ENCODE measurements around the gene TYR.
A peak's percentile ranks its signal among the peaks of the same experiment; 100 is the strongest.
"Not testable (repeated sequence)": the region's sequence is repeated elsewhere in the genome, so short reads cannot be mapped to it uniquely, and the experiment has no call there.

Gene TYR

GRCh38 chr11:89273220-89273619 lies 95.5 kb downstream of the TYR start:
- DNase-seq, result not testable (repeated sequence)

- no peak for DNase-seq
Observed at GRCh38 chr11:89275966-89276365, 98.3 kb downstream of the TYR start.

- no peak for DNase-seq
Observed at GRCh38 chr11:89279176-89279575, 101.5 kb downstream of the TYR start.

GRCh38 chr11:89281032-89281677 lies 103.5 kb downstream of the TYR start:
- DNase-seq, result not testable (repeated sequence)

GRCh38 chr11:89286601-89287000 lies 108.9 kb downstream of the TYR start:
- DNase-seq, result not testable (repeated sequence)

- not testable (repeated sequence) for DNase-seq
Observed at GRCh38 chr11:89288004-89288403, 110.3 kb downstream of the TYR start.

- peak; percentile 19 for DNase-seq
Observed at GRCh38 chr11:89293965-89294679, 116.4 kb downstream of the TYR start.

- DNase-seq, result not testable (repeated sequence)
Observed at GRCh38 chr11:89295023-89295422, 117.3 kb downstream of the TYR start.

- not testable (repeated sequence) for DNase-seq
Observed at GRCh38 chr11:89303029-89303428, 125.4 kb downstream of the TYR start.

GRCh38 chr11:89308272-89308671 lies 130.6 kb downstream of the TYR start:
- DNase-seq, result not testable (repeated sequence)

GRCh38 chr11:89309321-89309985 lies 131.8 kb downstream of the TYR start:
- not testable (repeated sequence) for DNase-seq

- peak; percentile 22 for DNase-seq
Observed at GRCh38 chr11:89310607-89311006, 132.9 kb downstream of the TYR start.

GRCh38 chr11:89321401-89321800 lies 143.7 kb downstream of the TYR start:
- DNase-seq, result no peak

- DNase-seq, result no peak
Observed at GRCh38 chr11:89327885-89328284, 150.2 kb downstream of the TYR start.

GRCh38 chr11:89331940-89332339 lies 154.3 kb downstream of the TYR start:
- DNase-seq, result not testable (repeated sequence)

- peak; percentile 39 for DNase-seq
Observed at GRCh38 chr11:89333704-89334103, 156.0 kb downstream of the TYR start.

- DNase-seq, result not testable (repeated sequence)
Observed at GRCh38 chr11:89337100-89337650, 159.5 kb downstream of the TYR start.

GRCh38 chr11:89338073-89338472 lies 160.4 kb downstream of the TYR start:
- not testable (repeated sequence) for DNase-seq

GRCh38 chr11:89340450-89340849 lies 162.8 kb downstream of the TYR start:
- DNase-seq, result not testable (repeated sequence)

- DNase-seq, result not testable (repeated sequence)
Observed at GRCh38 chr11:89342880-89343572, 165.4 kb downstream of the TYR start.
